SK-N-SH (cell line): ENCODE data around the gene ATP1A2. TPM values are rescaled to one million over a fixed set of nuclear protein-coding genes. Genes with fewer than 3 reads are reported as not detected.

Experiments used
- CTCF ChIA-PET: fragments of 300-600, 350-600 bp; formaldehyde crosslinking; extraction: SDS; loops from one replicate; lab custom pipeline; 2021; lab: Yijun Ruan, JAX
- POLR2A ChIA-PET: fragments of 350-600 bp; sonication (Branson Sonifier 250); formaldehyde crosslinking; extraction: SDS; loops from one replicate; lab custom pipeline; 2020; ENCODE audit warnings: antibody characterized with exemption, inconsistent platforms; lab: Yijun Ruan, JAX
- DNase-seq: peaks from one replicate; pipeline ENCODE4 v3.0.0; 2012
- H2AFZ ChIP-seq: fragments of 200-600 bp; sonication (generic); 2 replicates; pipeline ENCODE4 v1.8.1; 2016; ENCODE audit warnings: antibody characterized with exemption, mild to moderate bottlenecking, low read depth
- H3F3A ChIP-seq: fragments of 200-600 bp; sonication (generic); replicated peaks from 2 replicates; pipeline ENCODE3; 2016; ENCODE audit warnings: antibody characterized with exemption, mild to moderate bottlenecking; ENCODE audit not compliant: insufficient read depth
- H3K27ac ChIP-seq, 2 experiments: fragments of 200-500 bp in 1 of 2; fragments of 200-600 bp in 1 of 2; sonication (Bioruptor generic) in 1 of 2; sonication (generic), shearing (Covaris generic) in 1 of 2; 2 replicates each; pipeline versions ENCODE4 v1.5.1 to v1.6.1; 2014 to 2016; ENCODE audit warnings: low read depth in 2 of 2, inconsistent platforms in 1 of 2, low read length in 1 of 2, mild to moderate bottlenecking in 1 of 2, mixed read lengths in 1 of 2
- H3K27me3 ChIP-seq: fragments of 200-600 bp; sonication (generic), shearing (Covaris generic); 2 replicates; pipeline ENCODE4 v1.6.1; 2016; ENCODE audit warnings: mixed run types; ENCODE audit not compliant: insufficient read depth
- H3K36me3 ChIP-seq, 2 experiments: fragments of 200-500 bp in 1 of 2; fragments of 200-600 bp in 1 of 2; sonication (Bioruptor generic) in 1 of 2; sonication (generic) in 1 of 2; replicated peaks in 1 of 2; 2 replicates each; pipeline versions ENCODE3 to v1.5.1; 2014 to 2016; ENCODE audit warnings: low read length in 1 of 2, mild to moderate bottlenecking in 1 of 2; ENCODE audit not compliant: insufficient read depth in 2 of 2, control insufficient read depth in 1 of 2
- H3K4me1 ChIP-seq, 2 experiments: fragments of 200-500 bp in 1 of 2; fragments of 200-600 bp in 1 of 2; sonication (Bioruptor generic) in 1 of 2; sonication (generic), shearing (Covaris generic) in 1 of 2; 2 replicates each; pipeline versions ENCODE4 v1.5.1 to v1.6.1; 2014 to 2016; ENCODE audit warnings: low read depth in 1 of 2, low read length in 1 of 2, mixed run types in 1 of 2; ENCODE audit not compliant: insufficient read depth in 2 of 2, control insufficient read depth in 1 of 2
- H3K4me2 ChIP-seq: fragments of 200-600 bp; sonication (generic), shearing (Covaris generic); 2 replicates; pipeline ENCODE4 v1.6.1; 2017; ENCODE audit warnings: mixed run types
- H3K4me3 ChIP-seq, 2 experiments: fragments of 200-500 bp in 1 of 2; fragments of 200-600 bp in 1 of 2; sonication (Bioruptor generic) in 1 of 2; sonication (generic), shearing (Covaris generic) in 1 of 2; 2 replicates each; pipeline versions ENCODE4 v1.5.1 to v1.8.1; 2014 to 2016; ENCODE audit warnings: low read depth in 2 of 2, inconsistent platforms in 1 of 2, low read length in 1 of 2, mild to moderate bottlenecking in 1 of 2, mixed read lengths in 1 of 2, moderate library complexity in 1 of 2
- H3K79me2 ChIP-seq: fragments of 200-600 bp; sonication (generic); 2 replicates; pipeline ENCODE4 v1.8.1; 2017; ENCODE audit warnings: mild to moderate bottlenecking; ENCODE audit not compliant: insufficient read depth
- H3K9ac ChIP-seq: fragments of 200-600 bp; sonication (generic); 2 replicates; pipeline ENCODE4 v1.6.1; 2017; ENCODE audit warnings: mixed run types
- H3K9me2 ChIP-seq: fragments of 200-600 bp; sonication (generic); 2 replicates; pipeline ENCODE4 v1.6.1; 2017; ENCODE audit warnings: mixed run types
- H3K9me3 ChIP-seq: fragments of 200-600 bp; sonication (generic); 2 replicates; pipeline ENCODE4 v1.6.1; 2017; ENCODE audit warnings: mixed run types, mild to moderate bottlenecking, moderate library complexity
- H4K20me1 ChIP-seq: fragments of 200-600 bp; sonication (generic); 2 replicates; pipeline ENCODE4 v1.6.1; 2017; ENCODE audit warnings: mild to moderate bottlenecking, mixed run types; ENCODE audit not compliant: insufficient read depth
- CHD2 ChIP-seq: fragments of 150-350 bp; IDR thresholded peaks from 2 replicates; pipeline ENCODE4 v1.6.1; 2018; ENCODE audit warnings: low read length; ENCODE audit not compliant: partially characterized antibody
- ELF1 ChIP-seq: IDR thresholded peaks from 2 replicates; pipeline ENCODE4 v1.4.0; 2012
- EZH2phosphoT487 ChIP-seq: fragments of 200-600 bp; sonication (generic); IDR thresholded peaks from 2 replicates; pipeline ENCODE4 v1.6.1; 2017; ENCODE audit warnings: low read depth, mixed run types, mild to moderate bottlenecking, antibody characterized with exemption, moderate library complexity, borderline replicate concordance
- FOXJ3 ChIP-seq: sonication (generic); formaldehyde crosslinking; IDR thresholded peaks from 2 replicates; pipeline ENCODE4 v1.5.1; 2020; ENCODE audit warnings: mild to moderate bottlenecking, missing genetic modification reagents
- FOXM1 ChIP-seq: IDR thresholded peaks from 2 replicates; pipeline ENCODE4 v1.4.0; 2012; ENCODE audit warnings: low read depth, mild to moderate bottlenecking
- MXI1 ChIP-seq: IDR thresholded peaks from 2 replicates; pipeline ENCODE4 v1.6.1; 2012; ENCODE audit warnings: mild to moderate bottlenecking, low read depth, low read length, improper control_type of control experiment
- NRF1 ChIP-seq: IDR thresholded peaks from 2 replicates; pipeline ENCODE4 v1.6.1; 2012; ENCODE audit warnings: low read depth, mild to moderate bottlenecking, low read length
- POLR2AphosphoS5 ChIP-seq: IDR thresholded peaks from 2 replicates; pipeline ENCODE4 v1.6.1; 2012; ENCODE audit warnings: low read depth, low read length
- RAD21 ChIP-seq: IDR thresholded peaks from 2 replicates; pipeline ENCODE4 v1.6.1; 2012; ENCODE audit warnings: mild to moderate bottlenecking, low read length
- REST ChIP-seq: IDR thresholded peaks from 2 replicates; pipeline ENCODE4 v1.6.1; 2012; ENCODE audit warnings: mild to moderate bottlenecking, low read depth, low read length, moderate library complexity
- RFX5 ChIP-seq: IDR thresholded peaks from 2 replicates; pipeline ENCODE4 v1.6.1; 2012; ENCODE audit warnings: mild to moderate bottlenecking, improper control_type of control experiment, low read length
- RXRA ChIP-seq: IDR thresholded peaks from 2 replicates; pipeline ENCODE4 v1.4.0; 2012; ENCODE audit warnings: low read depth, mild to moderate bottlenecking, borderline replicate concordance
- SMC3 ChIP-seq: IDR thresholded peaks from 2 replicates; pipeline ENCODE4 v1.6.1; 2012; ENCODE audit warnings: low read depth, low read length, improper control_type of control experiment
- TCF12 ChIP-seq: IDR thresholded peaks from 2 replicates; pipeline ENCODE4 v1.4.0; 2012
- TEAD4 ChIP-seq: IDR thresholded peaks from 2 replicates; pipeline ENCODE4 v1.4.0; 2012; ENCODE audit warnings: mild to moderate bottlenecking, borderline replicate concordance; ENCODE audit not compliant: insufficient read depth
- ZBTB33 ChIP-seq: IDR thresholded peaks from 2 replicates; pipeline ENCODE4 v1.4.0; 2012; ENCODE audit warnings: low read depth, borderline replicate concordance
- WGBS: methylation state at CpG from one replicate; pipeline ENCODE4 v1.1.6; 2017; ENCODE audit warnings: low lambda C conversion rate; 5-methylcytosine and 5-hydroxymethylcytosine counted together
- polyA plus RNA-seq, 3 experiments: library from polyadenylated mRNA; depleted of rRNA; stranded (reverse); fragments of >200 nt; gene quantifications; 2 replicates each; pipeline ENCODE4 v1.2.3, GENCODE V29; 2012
- TF ChIP-seq, protein P1 (sequence below): fragments of 200-600 bp; sonication (generic); IDR thresholded peaks from 2 replicates; pipeline ENCODE4 v1.6.1; 2017; ENCODE audit warnings: antibody characterized with exemption, mild to moderate bottlenecking, moderate library complexity
- TF ChIP-seq, protein P2 (sequence below): fragments of 150-350 bp; IDR thresholded peaks from 2 replicates; pipeline ENCODE4 v1.6.1; 2017; ENCODE audit warnings: antibody characterized with exemption, low read length, low read depth, borderline replicate concordance

The ATP1A2 gene
- polyA plus RNA-seq, 1 of the 3 experiments (the other 2 are of a cell fraction) = 0.07 TPM

DNA sequence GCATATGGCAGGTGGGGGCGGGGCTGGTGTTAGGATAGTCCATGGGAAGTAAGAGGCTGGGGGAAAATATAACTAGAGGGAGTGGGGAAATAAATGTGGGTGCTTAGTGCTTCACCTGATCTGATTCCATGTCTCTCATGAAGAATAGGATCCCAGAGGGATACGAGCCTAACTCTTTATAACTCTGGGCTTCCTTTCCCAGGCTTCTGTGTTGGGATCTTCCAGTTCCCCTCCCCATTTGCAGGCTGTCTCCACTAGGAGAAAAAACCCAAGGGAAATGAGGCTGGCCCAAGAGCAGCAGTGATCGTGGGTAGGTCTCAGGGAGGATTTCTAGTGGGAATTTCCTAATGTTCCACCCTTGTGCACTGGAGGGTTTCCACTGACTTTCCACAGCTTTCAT lies 32.6 kb upstream of the ATP1A2 start:
- H4K20me1 ChIP-seq = no peaks in the 10 kb centered on the region
- no peak overlapping the region for H3K9ac ChIP-seq
- no peak for DNase-seq
- no peaks in the 10 kb centered on the region for H3K9me3 ChIP-seq
- no peak overlapping the region for H3K27ac ChIP-seq
- no peak overlapping the region for H3K4me2 ChIP-seq
- H3K9me2 ChIP-seq = no peaks in the 10 kb centered on the region
- WGBS = 66% methylated on average over 3 of the region's 3 CpGs
- H3K4me1 ChIP-seq = peaks cover 0 to 15% of the 10 kb centered on the region in 2 experiments; a peak in 1 of 4 replicates
- no peaks in the 10 kb centered on the region for H3F3A ChIP-seq
- H3K79me2 ChIP-seq = no peaks in the 10 kb centered on the region
- no peak overlapping the region for H2AFZ ChIP-seq
- peaks cover 0 to 2% of the 10 kb centered on the region in 2 experiments for H3K36me3 ChIP-seq
- H3K4me3 ChIP-seq = no peak overlapping the region
- TF ChIP-seq TEAD4 (no peak), REST (no peak), CHD2 (no peak), MXI1 (no peak), EZH2phosphoT487 (no peak), FOXJ3 (no peak)
- ChIA-PET CTCF (interaction anchor here (0.6 to 14.2 kb wide), 12 partner anchors 12 to 294 kb away, joined by 3 to 163 read pairs (median 12); partner anchors contain the start of genes IGSF8, KCNJ10 and PIGM), POLR2A (no interaction called here)
- H3K27me3 ChIP-seq = peaks cover 30% of the 10 kb centered on the region

DNA sequence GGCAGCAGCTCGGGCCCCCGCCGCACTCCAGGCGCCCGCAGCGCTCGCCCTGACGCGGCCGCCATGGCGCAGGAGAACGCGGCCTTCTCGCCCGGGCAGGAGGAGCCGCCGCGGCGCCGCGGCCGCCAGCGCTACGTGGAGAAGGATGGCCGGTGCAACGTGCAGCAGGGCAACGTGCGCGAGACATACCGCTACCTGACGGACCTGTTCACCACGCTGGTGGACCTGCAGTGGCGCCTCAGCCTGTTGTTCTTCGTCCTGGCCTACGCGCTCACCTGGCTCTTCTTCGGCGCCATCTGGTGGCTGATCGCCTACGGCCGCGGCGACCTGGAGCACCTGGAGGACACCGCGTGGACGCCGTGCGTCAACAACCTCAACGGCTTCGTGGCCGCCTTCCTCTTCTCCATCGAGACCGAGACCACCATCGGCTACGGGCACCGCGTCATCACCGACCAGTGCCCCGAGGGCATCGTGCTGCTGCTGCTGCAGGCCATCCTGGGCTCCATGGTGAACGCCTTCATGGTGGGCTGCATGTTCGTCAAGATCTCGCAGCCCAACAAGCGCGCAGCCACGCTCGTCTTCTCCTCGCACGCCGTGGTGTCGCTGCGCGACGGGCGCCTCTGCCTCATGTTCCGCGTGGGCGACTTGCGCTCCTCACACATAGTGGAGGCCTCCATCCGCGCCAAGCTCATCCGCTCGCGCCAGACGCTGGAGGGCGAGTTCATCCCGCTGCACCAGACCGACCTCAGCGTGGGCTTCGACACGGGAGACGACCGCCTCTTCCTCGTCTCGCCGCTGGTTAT lies 31.4 kb upstream of the ATP1A2 start:
- peaks cover 30% of the 10 kb centered on the region for H3K27me3 ChIP-seq
- peak; percentile 60 for TF ChIP-seq SMC3
- no peak for TF ChIP-seq POLR2AphosphoS5
- no peak for TF ChIP-seq NRF1
- TF ChIP-seq ELF1 = no peak
- no peak for TF ChIP-seq TCF12
- no peak for TF ChIP-seq CHD2
- TF ChIP-seq, protein P1, sequence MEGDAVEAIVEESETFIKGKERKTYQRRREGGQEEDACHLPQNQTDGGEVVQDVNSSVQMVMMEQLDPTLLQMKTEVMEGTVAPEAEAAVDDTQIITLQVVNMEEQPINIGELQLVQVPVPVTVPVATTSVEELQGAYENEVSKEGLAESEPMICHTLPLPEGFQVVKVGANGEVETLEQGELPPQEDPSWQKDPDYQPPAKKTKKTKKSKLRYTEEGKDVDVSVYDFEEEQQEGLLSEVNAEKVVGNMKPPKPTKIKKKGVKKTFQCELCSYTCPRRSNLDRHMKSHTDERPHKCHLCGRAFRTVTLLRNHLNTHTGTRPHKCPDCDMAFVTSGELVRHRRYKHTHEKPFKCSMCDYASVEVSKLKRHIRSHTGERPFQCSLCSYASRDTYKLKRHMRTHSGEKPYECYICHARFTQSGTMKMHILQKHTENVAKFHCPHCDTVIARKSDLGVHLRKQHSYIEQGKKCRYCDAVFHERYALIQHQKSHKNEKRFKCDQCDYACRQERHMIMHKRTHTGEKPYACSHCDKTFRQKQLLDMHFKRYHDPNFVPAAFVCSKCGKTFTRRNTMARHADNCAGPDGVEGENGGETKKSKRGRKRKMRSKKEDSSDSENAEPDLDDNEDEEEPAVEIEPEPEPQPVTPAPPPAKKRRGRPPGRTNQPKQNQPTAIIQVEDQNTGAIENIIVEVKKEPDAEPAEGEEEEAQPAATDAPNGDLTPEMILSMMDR = peak; percentile 62
- TF ChIP-seq, protein P2, sequence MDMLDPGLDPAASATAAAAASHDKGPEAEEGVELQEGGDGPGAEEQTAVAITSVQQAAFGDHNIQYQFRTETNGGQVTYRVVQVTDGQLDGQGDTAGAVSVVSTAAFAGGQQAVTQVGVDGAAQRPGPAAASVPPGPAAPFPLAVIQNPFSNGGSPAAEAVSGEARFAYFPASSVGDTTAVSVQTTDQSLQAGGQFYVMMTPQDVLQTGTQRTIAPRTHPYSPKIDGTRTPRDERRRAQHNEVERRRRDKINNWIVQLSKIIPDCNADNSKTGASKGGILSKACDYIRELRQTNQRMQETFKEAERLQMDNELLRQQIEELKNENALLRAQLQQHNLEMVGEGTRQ = no peak
- TF ChIP-seq ZBTB33 = no peak
- no peak for TF ChIP-seq RXRA
- TF ChIP-seq RAD21 = peak; percentile 45
- TF ChIP-seq FOXM1 = no peak
- TF ChIP-seq RFX5 = no peak

More for the DNA sequence above, 31.4 kb upstream of the ATP1A2 start:
- Histone ChIP-seq H4K20me1 (no peaks in the 10 kb centered on the region), H3K4me1 (peaks cover 0 to 15% of the 10 kb centered on the region in 2 experiments; a peak in 1 of 4 replicates), H3K9me3 (no peaks in the 10 kb centered on the region), H3K27ac (no peak overlapping the region), H3F3A (no peaks in the 10 kb centered on the region), H3K4me3 (peak overlapping the region; percentile 33 to 35; a peak in 3 of 4 replicates), H3K9ac (no peak overlapping the region), H3K36me3 (peaks cover 0 to 2% of the 10 kb centered on the region in 2 experiments), H3K4me2 (peak overlapping the region; percentile 30; the same call in 1 of the 2 replicates), H2AFZ (no peak overlapping the region), H3K79me2 (no peaks in the 10 kb centered on the region), H3K9me2 (no peaks in the 10 kb centered on the region)
- CTCF ChIA-PET = interaction anchor here (0.7 to 14.2 kb wide), 30 partner anchors 11 to 292 kb away, joined by 3 to 163 read pairs (median 8); partner anchors contain the start of genes IGSF8, KCNJ10 and PIGM
- peak; percentile 72 for DNase-seq
- 58% methylated on average over 62 of the region's 96 CpGs for WGBS
- POLR2A ChIA-PET = no interaction called here
